Mesendoderm (in vitro differentiated cells): ENCODE measurements around the gene KIAA0319L.

Source experiments
- DNase-seq: peaks from one replicate; pipeline ENCODE4 v3.0.0; 2013
- H2AK5ac ChIP-seq: 2 replicates; pipeline ENCODE4 v1.6.1; 2013; ENCODE audit warnings: low read length, inconsistent platforms
- H2BK120ac ChIP-seq: 2 replicates; pipeline ENCODE4 v1.6.1; 2013; ENCODE audit warnings: low read depth, mild to moderate bottlenecking, low read length, moderate library complexity, mixed read lengths
- H2BK15ac ChIP-seq: replicated peaks from 2 replicates; pipeline ENCODE4 v1.6.1; 2013; ENCODE audit warnings: low read depth, mild to moderate bottlenecking, moderate library complexity
- H2BK5ac ChIP-seq: 2 replicates; pipeline ENCODE4 v1.6.1; 2013; ENCODE audit warnings: low read length, inconsistent platforms
- H3K18ac ChIP-seq: 2 replicates; pipeline ENCODE4 v1.6.1; 2013; ENCODE audit warnings: mild to moderate bottlenecking, low read length, mixed read lengths
- H3K23ac ChIP-seq: one replicate; pipeline ENCODE4 v1.6.1; 2013; ENCODE audit warnings: low read length
- H3K27ac ChIP-seq: 2 replicates; pipeline ENCODE4 v1.5.1; 2013; ENCODE audit warnings: low read depth, mild to moderate bottlenecking, inconsistent platforms, low read length, moderate library complexity
- H3K27me3 ChIP-seq: 2 replicates; pipeline ENCODE4 v1.6.1; 2013; ENCODE audit warnings: low read length, control low read depth, mild to moderate bottlenecking, inconsistent platforms; ENCODE audit not compliant: insufficient read depth, poor library complexity
- H3K36me3 ChIP-seq: 2 replicates; pipeline ENCODE4 v1.6.1; 2013; ENCODE audit warnings: low read length, inconsistent platforms; ENCODE audit not compliant: control insufficient read depth, insufficient read depth
- H3K4ac ChIP-seq: one replicate; pipeline ENCODE4 v1.6.1; 2013; ENCODE audit warnings: low read depth, mild to moderate bottlenecking, low read length, moderate library complexity
- H3K4me1 ChIP-seq: 2 replicates; pipeline ENCODE4 v1.6.1; 2013; ENCODE audit warnings: low read depth, low read length, inconsistent platforms; ENCODE audit not compliant: control insufficient read depth
- H3K4me2 ChIP-seq: 2 replicates; pipeline ENCODE4 v1.6.1; 2013; ENCODE audit warnings: low read length
- H3K4me3 ChIP-seq: 2 replicates; pipeline ENCODE4 v1.5.1; 2013; ENCODE audit warnings: mild to moderate bottlenecking, low read length
- H3K56ac ChIP-seq: one replicate; pipeline ENCODE4 v1.6.1; 2013; ENCODE audit warnings: low read length
- H3K79me1 ChIP-seq: 2 replicates; pipeline ENCODE4 v1.6.1; 2013; ENCODE audit warnings: low read length, inconsistent platforms
- H3K79me2 ChIP-seq: 2 replicates; pipeline ENCODE4 v1.6.1; 2013; ENCODE audit warnings: mild to moderate bottlenecking, low read length; ENCODE audit not compliant: control insufficient read depth, insufficient read depth
- H3K9ac ChIP-seq: 2 replicates; pipeline ENCODE4 v1.6.1; 2013; ENCODE audit warnings: low read length, inconsistent platforms
- H4K5ac ChIP-seq: one replicate; pipeline ENCODE4 v1.6.1; 2013; ENCODE audit warnings: low read length
- H4K8ac ChIP-seq: one replicate; pipeline ENCODE4 v1.6.1; 2013; ENCODE audit warnings: low read depth, mild to moderate bottlenecking, control low read depth, low read length, moderate library complexity
- WGBS: extraction: QIAGEN DNeasy Blood & Tissue Kit; methylation state at CpG from one replicate; pipeline ENCODE4 v1.1.7; 2013; ENCODE audit warnings: low lambda C conversion rate, missing lambda C conversion rate; ENCODE audit not compliant: insufficient coverage; ENCODE audit errors: extremely low coverage; 5-methylcytosine and 5-hydroxymethylcytosine counted together

Gene KIAA0319L

DNA sequence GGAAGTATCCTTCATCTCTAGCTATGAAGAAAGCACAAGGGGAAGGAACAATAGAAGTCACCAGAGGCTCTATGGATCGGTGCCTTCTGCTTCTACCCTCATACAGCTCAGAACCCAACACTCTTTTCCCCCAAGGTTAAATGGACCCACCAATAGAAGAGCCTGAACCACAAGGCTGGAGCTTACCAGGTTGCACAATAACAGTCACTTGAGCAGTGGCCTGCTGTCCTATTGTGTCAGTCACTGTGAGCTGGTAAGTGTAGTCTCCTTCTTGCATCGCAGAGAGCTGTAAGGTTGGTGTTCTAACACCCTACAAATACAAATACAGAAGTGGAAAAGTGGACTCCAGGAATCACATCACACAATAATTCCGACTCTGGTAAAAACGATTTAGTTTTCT, 103.0 kb downstream of the KIAA0319L start:
- DNase-seq = no peak
- Histone ChIP-seq H3K79me1 (no peaks in the 10 kb centered on the region), H3K23ac (no peak overlapping the region), H3K18ac (no peak overlapping the region), H2AK5ac (no peak overlapping the region), H3K79me2 (no peaks in the 10 kb centered on the region), H3K56ac (peak overlapping the region; percentile 46), H3K36me3 (peaks cover 5% of the 10 kb centered on the region), H3K4me3 (no peak overlapping the region), H2BK120ac (no peak overlapping the region), H3K4me1 (no peaks in the 10 kb centered on the region), H3K4me2 (no peak overlapping the region), H3K27ac (no peak overlapping the region), H2BK15ac (no peak overlapping the region), H4K8ac (no peak overlapping the region), H3K27me3 (no peaks in the 10 kb centered on the region), H3K4ac (no peak overlapping the region), H2BK5ac (no peak overlapping the region), H3K9ac (no peak overlapping the region), H4K5ac (no peak overlapping the region)
- WGBS = no CpG with 5 or more reads among the region's 4 CpGs

DNA sequence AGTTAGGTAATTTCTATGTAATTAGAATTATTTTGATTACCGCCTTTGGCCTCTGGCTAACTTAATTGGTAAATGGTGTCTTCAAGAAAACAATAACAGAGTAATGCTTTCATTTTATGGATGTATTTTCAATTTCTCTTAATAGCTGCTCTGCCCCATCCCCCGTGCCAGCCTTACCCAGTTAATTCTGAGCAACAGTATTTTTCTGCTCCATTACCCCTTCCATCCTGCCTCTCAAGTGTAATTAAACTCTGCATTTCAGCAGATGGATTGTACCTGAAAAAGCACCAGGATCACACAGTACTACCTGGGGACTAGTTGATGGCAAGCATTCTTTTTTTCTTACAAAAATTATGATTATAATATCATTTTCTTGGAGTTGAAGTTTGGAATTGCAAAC, 104.2 kb downstream of the KIAA0319L start:
- no CpG with 5 or more reads among the region's 2 CpGs for WGBS
- H3K79me2 ChIP-seq = no peaks in the 10 kb centered on the region
- no peaks in the 10 kb centered on the region for H3K79me1 ChIP-seq
- no peak overlapping the region for H3K56ac ChIP-seq
- H3K27ac ChIP-seq = no peak overlapping the region
- H2BK120ac ChIP-seq = no peak overlapping the region
- H3K23ac ChIP-seq = no peak overlapping the region
- no peaks in the 10 kb centered on the region for H3K27me3 ChIP-seq
- no peak overlapping the region for H2BK5ac ChIP-seq
- no peak overlapping the region for H3K4me2 ChIP-seq
- DNase-seq = no peak
- H4K8ac ChIP-seq = no peak overlapping the region
- no peak overlapping the region for H2BK15ac ChIP-seq
- no peak overlapping the region for H4K5ac ChIP-seq
- H3K18ac ChIP-seq = no peak overlapping the region
- no peak overlapping the region for H3K4me3 ChIP-seq
- H3K9ac ChIP-seq = no peak overlapping the region
- H3K4ac ChIP-seq = no peak overlapping the region
- no peaks in the 10 kb centered on the region for H3K4me1 ChIP-seq
- H2AK5ac ChIP-seq = no peak overlapping the region
- H3K36me3 ChIP-seq = peaks cover 5% of the 10 kb centered on the region

DNA sequence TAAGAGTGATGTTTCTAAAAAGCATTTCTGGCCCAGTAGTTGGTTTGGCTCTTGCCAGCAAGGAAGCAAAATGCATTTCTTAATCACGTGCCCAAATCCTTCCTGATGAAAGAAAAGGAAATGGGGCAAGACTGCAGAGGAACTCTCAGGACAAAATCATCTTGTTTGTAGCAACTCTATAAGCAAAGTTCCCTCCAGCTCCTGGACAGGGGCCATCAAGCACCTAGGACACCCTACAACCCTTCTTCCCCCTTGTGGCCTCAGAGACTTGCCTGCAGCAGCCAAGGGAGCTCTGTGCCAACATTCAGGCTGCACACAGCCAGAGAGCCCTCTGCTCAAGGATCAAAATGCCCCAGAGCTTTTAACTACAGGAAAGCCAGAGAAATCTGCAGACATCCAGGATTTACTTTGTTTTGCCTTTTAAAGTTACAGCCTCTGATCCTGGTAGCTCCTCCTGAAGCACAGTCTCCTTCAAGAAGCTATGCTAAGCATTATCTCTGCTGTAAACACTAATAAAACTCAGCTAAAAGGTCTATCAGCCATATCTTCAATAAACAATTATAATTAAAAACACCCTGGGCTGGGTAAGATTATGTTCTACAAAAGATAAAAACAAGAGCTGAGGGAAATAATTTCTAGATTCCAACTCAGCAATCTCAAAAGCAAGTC, 105.0 kb downstream of the KIAA0319L start:
- H2BK120ac ChIP-seq = no peak overlapping the region
- H3K79me1 ChIP-seq = no peaks in the 10 kb centered on the region
- H3K23ac ChIP-seq = no peak overlapping the region
- H3K9ac ChIP-seq = peak overlapping the region; percentile 37
- no peak overlapping the region for H4K5ac ChIP-seq
- no peak overlapping the region for H3K18ac ChIP-seq
- H2BK5ac ChIP-seq = no peak overlapping the region
- H2AK5ac ChIP-seq = no peak overlapping the region
- H3K79me2 ChIP-seq = no peaks in the 10 kb centered on the region
- H4K8ac ChIP-seq = no peak overlapping the region
- H3K4me1 ChIP-seq = no peaks in the 10 kb centered on the region
- H2BK15ac ChIP-seq = no peak overlapping the region
- H3K27me3 ChIP-seq = no peaks in the 10 kb centered on the region
- no peak for DNase-seq
- H3K4me3 ChIP-seq = no peak overlapping the region
- no CpG with 5 or more reads among the region's 1 CpG for WGBS
- no peak overlapping the region for H3K4me2 ChIP-seq
- no peak overlapping the region for H3K4ac ChIP-seq
- H3K56ac ChIP-seq = peak overlapping the region; percentile 36
- H3K36me3 ChIP-seq = peaks cover 5% of the 10 kb centered on the region
- peak overlapping the region; percentile 46 for H3K27ac ChIP-seq

DNA sequence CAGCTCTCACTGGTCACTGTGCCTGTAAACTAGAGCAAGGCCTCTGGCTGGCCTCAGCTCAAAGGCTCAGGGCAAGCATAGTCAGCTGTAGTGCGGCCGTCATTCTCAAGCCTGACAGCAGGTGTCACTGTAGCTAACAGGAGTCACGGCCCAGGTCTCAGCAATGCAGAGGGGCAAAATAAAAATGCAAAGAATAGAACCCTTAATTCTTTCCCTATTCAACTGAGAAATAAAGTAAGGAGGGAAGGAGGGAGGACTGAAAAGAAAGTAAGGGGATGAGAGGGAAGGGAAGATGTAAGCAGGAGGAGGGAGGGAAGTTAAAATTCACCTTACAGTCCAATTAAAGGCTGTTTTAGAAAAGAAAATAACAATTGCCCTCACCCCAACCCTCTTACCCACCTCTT, 106.1 kb downstream of the KIAA0319L start:
- no peak overlapping the region for H3K4me2 ChIP-seq
- H3K23ac ChIP-seq = no peak overlapping the region
- no peak overlapping the region for H3K4me3 ChIP-seq
- no CpG with 5 or more reads among the region's 3 CpGs for WGBS
- H3K27ac ChIP-seq = no peak overlapping the region
- no peak overlapping the region for H3K56ac ChIP-seq
- H2BK5ac ChIP-seq = no peak overlapping the region
- no peak overlapping the region for H2BK120ac ChIP-seq
- H2AK5ac ChIP-seq = no peak overlapping the region
- H4K8ac ChIP-seq = no peak overlapping the region
- H3K18ac ChIP-seq = no peak overlapping the region
- H3K36me3 ChIP-seq = peaks cover 5% of the 10 kb centered on the region
- no peak overlapping the region for H3K9ac ChIP-seq
- H3K79me2 ChIP-seq = no peaks in the 10 kb centered on the region
- H3K79me1 ChIP-seq = no peaks in the 10 kb centered on the region
- H3K4me1 ChIP-seq = no peaks in the 10 kb centered on the region
- H3K27me3 ChIP-seq = no peaks in the 10 kb centered on the region
- no peak overlapping the region for H3K4ac ChIP-seq
- H4K5ac ChIP-seq = no peak overlapping the region
- no peak overlapping the region for H2BK15ac ChIP-seq
- DNase-seq = peak; percentile 76

DNA sequence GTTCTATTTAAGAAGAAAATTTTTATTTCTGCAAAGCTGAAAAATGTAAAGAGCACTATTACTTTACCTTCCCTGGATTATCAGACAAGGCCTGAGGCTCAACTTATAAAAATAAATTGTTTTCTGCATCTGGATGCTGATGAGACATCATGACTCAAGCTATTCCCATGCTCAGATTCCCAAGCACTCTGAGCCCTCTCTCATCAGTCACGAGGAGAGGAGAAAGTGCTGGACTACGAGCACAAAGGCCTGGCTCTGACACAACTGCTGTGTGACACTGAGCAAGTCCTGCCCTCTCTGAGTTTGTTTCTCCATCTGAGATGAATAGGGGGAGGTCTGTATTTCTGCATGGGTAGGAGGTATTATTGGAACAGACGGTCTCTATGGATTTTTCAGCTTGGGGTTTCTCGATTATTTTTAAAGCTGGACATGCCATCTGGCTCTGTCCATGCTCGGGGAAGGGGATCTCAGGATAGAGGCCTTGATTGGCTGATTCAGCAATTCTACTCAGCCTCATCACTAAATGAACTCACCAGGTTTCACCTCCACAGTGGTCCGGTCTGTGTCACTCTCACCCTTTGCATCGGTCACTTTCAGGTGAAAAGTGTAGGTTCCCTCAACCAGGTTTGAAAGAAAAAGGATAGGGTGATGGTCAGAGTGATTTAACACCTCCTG, 107.7 kb downstream of the KIAA0319L start:
- no peak overlapping the region for H2BK15ac ChIP-seq
- no peaks in the 10 kb centered on the region for H3K27me3 ChIP-seq
- no peak overlapping the region for H3K56ac ChIP-seq
- no peak overlapping the region for H3K27ac ChIP-seq
- no peak overlapping the region for H4K5ac ChIP-seq
- H3K36me3 ChIP-seq = peaks cover 5% of the 10 kb centered on the region
- no peak overlapping the region for H3K9ac ChIP-seq
- no peak overlapping the region for H3K4me2 ChIP-seq
- no peak overlapping the region for H3K23ac ChIP-seq
- no peak overlapping the region for H3K18ac ChIP-seq
- no peak overlapping the region for H2BK5ac ChIP-seq
- no peak overlapping the region for H2AK5ac ChIP-seq
- no peak for DNase-seq
- H3K4ac ChIP-seq = no peak overlapping the region
- no peaks in the 10 kb centered on the region for H3K79me1 ChIP-seq
- no peak overlapping the region for H2BK120ac ChIP-seq
- no CpG with 5 or more reads among the region's 7 CpGs for WGBS
- no peak overlapping the region for H3K4me3 ChIP-seq
- no peak overlapping the region for H4K8ac ChIP-seq
- no peaks in the 10 kb centered on the region for H3K79me2 ChIP-seq
- H3K4me1 ChIP-seq = no peaks in the 10 kb centered on the region
